Natural killer cell treated with Interleukin-12 subunit alpha and Interleukin-12 subunit beta and Interleukin-15 and Interleukin-18, amount 100 ng/mL, for 72 hours (primary cell): ENCODE results near the gene ALKBH5. TPM values are rescaled to one million over a fixed set of nuclear protein-coding genes. Genes with fewer than 3 reads are reported as not detected.

ENCODE experiments used
- ATAC-seq, 2 donors: fragments of 150-1000 bp; cut with Tn5 transposase in 1 of 2; sonication (Bioruptor Pico), chemical (Tn5 transposase) in 1 of 2; 2 replicates each; pipeline ENCODE4 v1.10.0; 2021
- DNase-seq: peaks from one replicate; pipeline ENCODE4 v3.0.0; 2022; ENCODE audit warnings: low spot score
- H3K27ac Mint-ChIP-seq, 2 donors: 1 replicate in 1 of 2; 2 replicates in 1 of 2; pipeline ENCODE4 v1.8.0; 2022; ENCODE audit warnings: mixed read lengths in 2 of 2, mild to moderate bottlenecking in 1 of 2, moderate library complexity in 1 of 2
- H3K27me3 Mint-ChIP-seq, 2 donors: 1 replicate in 1 of 2; 2 replicates in 1 of 2; pipeline ENCODE4 v1.8.0; 2022; ENCODE audit warnings: mixed read lengths in 2 of 2
- H3K36me3 Mint-ChIP-seq: one replicate; pipeline ENCODE4 v1.8.0; 2022; ENCODE audit warnings: mixed read lengths
- H3K4me1 Mint-ChIP-seq, 2 donors: 1 replicate in 1 of 2; 2 replicates in 1 of 2; pipeline ENCODE4 v1.8.0; 2022; ENCODE audit warnings: low read depth in 2 of 2, mixed read lengths in 2 of 2, mild to moderate bottlenecking in 1 of 2
- H3K4me3 Mint-ChIP-seq: one replicate; pipeline ENCODE4 v1.8.0; 2022; ENCODE audit warnings: mixed read lengths
- H3K9me3 Mint-ChIP-seq: 2 replicates; pipeline ENCODE4 v1.8.0; 2022; ENCODE audit warnings: mixed read lengths
- total RNA-seq, 2 donors: library from RNA; stranded (reverse); gene quantifications; one replicate each; pipeline ENCODE4 v1.2.3, GENCODE V29; 2022

Gene ALKBH5
- total RNA-seq, 2 donors from 2014 or later = 121 to 123 TPM

DNA sequence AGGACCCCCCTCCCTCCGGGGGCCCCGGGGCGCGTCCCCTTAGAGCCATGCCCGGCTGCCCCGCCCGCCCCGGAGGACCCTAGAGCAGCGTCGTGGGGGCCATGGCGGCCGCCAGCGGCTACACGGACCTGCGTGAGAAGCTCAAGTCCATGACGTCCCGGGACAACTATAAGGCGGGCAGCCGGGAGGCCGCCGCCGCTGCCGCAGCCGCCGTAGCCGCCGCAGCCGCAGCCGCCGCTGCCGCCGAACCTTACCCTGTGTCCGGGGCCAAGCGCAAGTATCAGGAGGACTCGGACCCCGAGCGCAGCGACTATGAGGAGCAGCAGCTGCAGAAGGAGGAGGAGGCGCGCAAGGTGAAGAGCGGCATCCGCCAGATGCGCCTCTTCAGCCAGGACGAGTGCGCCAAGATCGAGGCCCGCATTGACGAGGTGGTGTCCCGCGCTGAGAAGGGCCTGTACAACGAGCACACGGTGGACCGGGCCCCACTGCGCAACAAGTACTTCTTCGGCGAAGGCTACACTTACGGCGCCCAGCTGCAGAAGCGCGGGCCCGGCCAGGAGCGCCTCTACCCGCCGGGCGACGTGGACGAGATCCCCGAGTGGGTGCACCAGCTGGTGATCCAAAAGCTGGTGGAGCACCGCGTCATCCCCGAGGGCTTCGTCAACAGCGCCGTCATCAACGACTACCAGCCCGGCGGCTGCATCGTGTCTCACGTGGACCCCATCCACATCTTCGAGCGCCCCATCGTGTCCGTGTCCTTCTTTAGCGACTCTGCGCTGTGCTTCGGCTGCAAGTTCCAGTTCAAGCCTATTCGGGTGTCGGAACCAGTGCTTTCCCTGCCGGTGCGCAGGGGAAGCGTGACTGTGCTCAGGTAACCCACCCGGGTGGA is 759 bp downstream of the ALKBH5 start:
- H3K27ac Mint-ChIP-seq = peak overlapping the region; percentile 92 to 98
- H3K27me3 Mint-ChIP-seq = no peaks in the 10 kb centered on the region
- no peaks in the 10 kb centered on the region for H3K9me3 Mint-ChIP-seq
- H3K36me3 Mint-ChIP-seq = peaks cover 11% of the 10 kb centered on the region
- DNase-seq = peak; percentile 75
- peak overlapping the region; percentile 93 for H3K4me3 Mint-ChIP-seq
- peaks cover 41 to 50% of the 10 kb centered on the region in 2 donors for H3K4me1 Mint-ChIP-seq
- ATAC-seq = peak; percentile 1 to 34

GRCh38 chr17:18185391-18185790 is 1.8 kb downstream of the ALKBH5 start:
- Mint-ChIP-seq H3K36me3 (peaks cover 11% of the 10 kb centered on the region), H3K27me3 (no peaks in the 10 kb centered on the region), H3K27ac (peak overlapping the region; percentile 92 to 98), H3K4me3 (peak overlapping the region; percentile 93), H3K4me1 (peaks cover 51% of the 10 kb centered on the region in 2 donors), H3K9me3 (no peaks in the 10 kb centered on the region)
- DNase-seq (no peak), ATAC-seq (no peak)

DNA sequence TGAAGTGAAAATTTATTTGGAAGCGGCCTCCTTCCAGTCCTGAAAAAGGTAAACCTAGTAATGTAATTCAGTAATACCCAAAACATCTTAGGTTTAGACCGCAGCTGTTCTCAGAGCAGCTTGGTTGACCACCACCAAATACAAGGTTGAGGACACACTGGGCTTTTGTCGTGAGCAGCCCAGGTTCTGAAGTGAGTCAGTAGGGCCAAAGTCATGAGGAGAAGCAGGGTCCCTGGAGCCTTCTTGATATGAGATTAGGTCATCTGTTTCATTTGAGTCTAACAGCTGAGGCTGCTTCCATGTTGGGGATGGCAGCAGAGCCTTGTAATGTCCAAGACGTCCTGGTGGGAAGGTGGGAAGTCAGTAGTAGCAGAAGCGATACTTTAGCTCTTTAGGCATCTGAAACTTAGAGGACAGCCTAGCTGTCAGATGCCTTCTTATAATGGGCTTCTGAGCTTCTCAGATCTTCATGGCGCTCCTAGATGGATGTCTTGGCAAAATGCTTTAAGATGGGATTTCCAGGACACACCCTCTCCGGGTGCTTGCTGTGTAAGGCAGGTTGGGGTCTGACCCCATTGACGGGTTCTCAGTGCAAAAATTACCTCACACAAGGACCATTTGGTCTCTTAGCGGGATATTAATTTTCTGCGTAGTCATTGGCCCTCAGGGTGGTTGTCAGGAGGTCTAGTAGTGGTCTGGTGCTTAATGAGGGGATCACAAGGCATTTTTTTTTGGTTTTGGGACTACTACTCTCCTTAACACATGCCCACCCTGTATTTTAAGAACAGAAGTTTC is 2.4 kb downstream of the ALKBH5 start:
- Mint-ChIP-seq H3K36me3 (peaks cover 11% of the 10 kb centered on the region), H3K4me1 (peaks cover 56 to 57% of the 10 kb centered on the region in 2 donors), H3K4me3 (peak overlapping the region; percentile 93), H3K27me3 (no peaks in the 10 kb centered on the region), H3K9me3 (no peaks in the 10 kb centered on the region), H3K27ac (peak overlapping the region; percentile 92 to 98)
- DNase-seq (no peak), ATAC-seq (no peak)

- Mint-ChIP-seq H3K36me3 (peaks cover 11% of the 10 kb centered on the region), H3K9me3 (no peaks in the 10 kb centered on the region), H3K4me3 (peak overlapping the region; percentile 93), H3K27ac (peak overlapping the region; percentile 92 to 98), H3K27me3 (no peaks in the 10 kb centered on the region), H3K4me1 (peaks cover 62% of the 10 kb centered on the region in 2 donors)
- ATAC-seq = no peak
- DNase-seq = no peak
Measured at GRCh38 chr17:18186627-18186982, 3.0 kb downstream of the ALKBH5 start.

DNA sequence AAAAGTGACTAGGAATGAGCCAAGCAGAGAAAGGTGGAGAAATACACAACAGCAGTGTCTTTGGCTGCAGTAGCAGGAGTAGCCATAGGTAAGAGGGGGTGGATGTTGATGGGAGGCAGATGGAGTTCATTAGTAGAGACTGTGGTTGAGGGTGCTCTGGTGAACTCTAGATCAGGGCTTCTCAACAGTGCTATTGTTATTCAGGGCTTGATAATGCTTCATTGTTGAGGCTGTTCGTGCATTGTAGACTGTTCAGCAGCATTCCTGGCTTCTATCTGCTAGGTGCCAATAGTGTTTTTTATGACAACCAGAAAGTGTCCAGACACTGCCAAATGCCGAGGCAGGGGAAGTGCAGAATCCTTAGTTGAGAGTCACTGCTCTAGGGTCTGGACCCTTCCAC is 3.6 kb downstream of the ALKBH5 start:
- Mint-ChIP-seq H3K4me1 (peaks cover 58 to 62% of the 10 kb centered on the region in 2 donors), H3K36me3 (peaks cover 11% of the 10 kb centered on the region), H3K9me3 (no peaks in the 10 kb centered on the region), H3K27ac (peak overlapping the region; percentile 92 to 98), H3K4me3 (peak overlapping the region; percentile 93), H3K27me3 (no peaks in the 10 kb centered on the region)
- no peak for ATAC-seq
- DNase-seq = no peak

- DNase-seq (no peak), ATAC-seq (no peak)
- no peaks in the 10 kb centered on the region for H3K9me3 Mint-ChIP-seq
Measured at GRCh38 chr17:18187821-18188761, 4.5 kb downstream of the ALKBH5 start.

DNA sequence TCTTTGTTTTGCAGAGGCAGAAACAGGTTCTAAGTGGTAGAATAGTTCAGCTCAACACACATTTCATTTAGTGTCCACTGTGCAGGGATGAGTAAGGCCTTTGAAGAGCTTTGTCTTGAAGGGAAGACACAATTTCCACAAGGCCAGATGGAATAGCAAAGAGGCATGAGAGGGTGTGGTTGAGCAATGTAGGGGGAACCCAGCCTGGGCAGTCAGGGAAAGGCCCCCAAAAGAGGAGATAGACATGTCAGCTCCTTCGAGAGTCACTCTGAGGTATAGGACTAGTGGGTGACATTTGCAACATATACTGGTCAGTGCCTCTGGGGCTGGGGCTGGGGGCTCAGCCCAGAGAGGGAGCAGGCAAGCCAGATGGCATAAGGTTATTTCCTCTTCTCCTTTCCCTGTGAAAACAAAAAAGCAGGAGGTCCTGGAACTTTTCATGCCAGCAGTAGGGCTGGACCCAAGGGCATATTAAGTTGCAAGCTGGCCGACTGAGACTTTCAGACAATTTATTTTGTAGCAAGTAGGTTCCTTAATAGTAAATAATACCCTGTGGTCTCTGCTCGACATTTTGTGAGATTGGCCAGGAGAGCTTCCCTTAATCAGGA is 7.1 kb downstream of the ALKBH5 start:
- peak in 1 of 2 donors; percentile 55 for ATAC-seq
- Mint-ChIP-seq H3K36me3 (peaks cover 11% of the 10 kb centered on the region), H3K4me1 (peaks cover 56 to 59% of the 10 kb centered on the region in 2 donors), H3K27me3 (no peaks in the 10 kb centered on the region), H3K27ac (peak overlapping the region in 1 of 2 donors; percentile 77), H3K4me3 (peak overlapping the region; percentile 17), H3K9me3 (no peaks in the 10 kb centered on the region)
- DNase-seq = no peak

More at GRCh38 chr17:18187821-18188761, 4.5 kb downstream of the ALKBH5 start:
- peaks cover 54 to 62% of the 10 kb centered on the region in 2 donors for H3K4me1 Mint-ChIP-seq
- H3K27ac Mint-ChIP-seq = peak overlapping the region; percentile 58 to 98
- H3K4me3 Mint-ChIP-seq = peak overlapping the region; percentile 93
- peaks cover 11% of the 10 kb centered on the region for H3K36me3 Mint-ChIP-seq
- H3K27me3 Mint-ChIP-seq = no peaks in the 10 kb centered on the region

DNA sequence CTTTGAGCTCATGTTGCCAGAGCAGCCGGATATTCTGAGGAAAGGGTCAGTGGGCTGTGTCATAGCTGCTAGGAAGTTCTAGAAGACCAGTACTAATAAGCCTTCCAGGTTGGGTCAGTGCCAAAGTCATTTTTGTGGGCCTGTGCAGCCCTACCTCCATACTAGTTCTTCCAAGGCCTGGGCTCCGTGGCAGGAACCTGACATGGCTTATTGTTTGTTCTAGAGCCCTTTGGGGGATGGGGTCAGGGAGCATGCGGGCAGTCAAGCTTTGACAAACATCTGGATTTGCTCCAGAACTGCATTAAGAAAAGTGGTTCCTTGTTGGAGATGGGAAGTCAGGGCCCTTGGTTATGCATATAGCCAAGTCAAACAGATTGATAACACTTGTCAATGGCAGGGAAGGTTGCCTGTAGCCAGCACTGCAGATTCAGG is 7.6 kb downstream of the ALKBH5 start:
- Mint-ChIP-seq H3K36me3 (peaks cover 11% of the 10 kb centered on the region), H3K27me3 (no peaks in the 10 kb centered on the region), H3K4me1 (peaks cover 51 to 54% of the 10 kb centered on the region in 2 donors), H3K4me3 (no peak overlapping the region), H3K27ac (peak overlapping the region in 1 of 2 donors; percentile 77), H3K9me3 (no peaks in the 10 kb centered on the region)
- DNase-seq (no peak), ATAC-seq (no peak)

- Mint-ChIP-seq H3K9me3 (no peaks in the 10 kb centered on the region), H3K27me3 (no peaks in the 10 kb centered on the region), H3K27ac (no peak overlapping the region), H3K4me1 (peaks cover 44 to 47% of the 10 kb centered on the region in 2 donors), H3K36me3 (peaks cover 8% of the 10 kb centered on the region), H3K4me3 (no peak overlapping the region)
- peak in 1 of 2 donors; percentile 29 for ATAC-seq
- no peak for DNase-seq
Measured at GRCh38 chr17:18191967-18192366, 8.3 kb downstream of the ALKBH5 start.

- ATAC-seq (no peak), DNase-seq (no peak)
- Mint-ChIP-seq H3K9me3 (no peaks in the 10 kb centered on the region), H3K4me3 (no peak overlapping the region), H3K27me3 (no peaks in the 10 kb centered on the region), H3K4me1 (peaks cover 44 to 51% of the 10 kb centered on the region in 2 donors), H3K36me3 (peaks cover 9% of the 10 kb centered on the region), H3K27ac (no peak overlapping the region)
Measured at GRCh38 chr17:18194394-18194793, 10.8 kb downstream of the ALKBH5 start.

DNA sequence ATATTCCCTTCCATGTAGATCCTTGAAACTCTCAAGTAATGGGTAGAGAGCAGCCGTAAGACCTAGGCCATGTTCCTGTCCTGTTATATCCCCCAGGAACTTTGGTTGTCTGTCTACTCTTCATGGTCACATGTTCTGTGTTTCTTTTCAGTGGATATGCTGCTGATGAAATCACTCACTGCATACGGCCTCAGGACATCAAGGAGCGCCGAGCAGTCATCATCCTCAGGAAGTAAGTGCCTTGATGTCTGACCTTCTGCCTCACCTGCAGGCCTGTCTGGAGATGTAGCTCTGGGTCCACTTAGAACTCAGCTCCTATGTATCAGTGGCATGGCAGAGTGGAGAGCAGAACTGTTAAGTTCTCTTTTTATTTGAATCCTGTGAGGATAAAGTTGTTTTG is 11.2 kb downstream of the ALKBH5 start:
- DNase-seq (no peak), ATAC-seq (no peak)
- Mint-ChIP-seq H3K4me1 (peaks cover 41 to 52% of the 10 kb centered on the region in 2 donors), H3K36me3 (peaks cover 9% of the 10 kb centered on the region), H3K4me3 (no peak overlapping the region), H3K27me3 (no peaks in the 10 kb centered on the region), H3K27ac (no peak overlapping the region), H3K9me3 (no peaks in the 10 kb centered on the region)

DNA sequence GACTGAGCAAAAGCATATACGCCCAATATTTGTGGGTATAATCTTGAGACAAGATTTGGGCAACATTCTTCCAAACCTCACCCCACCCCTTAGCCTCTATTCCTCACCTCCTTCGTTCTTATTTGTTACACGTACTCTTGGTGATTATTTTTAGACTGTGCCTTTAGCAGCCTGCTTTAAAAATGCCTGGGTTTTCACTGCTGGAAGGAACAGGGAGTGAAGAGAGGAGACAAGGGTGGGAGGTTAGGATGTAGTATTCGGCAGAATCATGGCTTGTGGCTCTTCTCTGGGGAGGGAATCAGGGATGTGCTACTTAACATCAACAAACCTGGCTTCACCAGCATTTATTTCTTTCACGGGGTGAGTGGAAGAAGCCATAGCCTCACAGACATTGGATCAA is 11.6 kb downstream of the ALKBH5 start:
- no peaks in the 10 kb centered on the region for H3K9me3 Mint-ChIP-seq
- H3K4me1 Mint-ChIP-seq = peaks cover 40 to 53% of the 10 kb centered on the region in 2 donors
- H3K36me3 Mint-ChIP-seq = peaks cover 9% of the 10 kb centered on the region
- H3K27me3 Mint-ChIP-seq = no peaks in the 10 kb centered on the region
- H3K4me3 Mint-ChIP-seq = no peak overlapping the region
- DNase-seq = no peak
- no peak overlapping the region for H3K27ac Mint-ChIP-seq
- ATAC-seq = no peak
